ENCODE data around the gene MAP2K6.

DNA sequence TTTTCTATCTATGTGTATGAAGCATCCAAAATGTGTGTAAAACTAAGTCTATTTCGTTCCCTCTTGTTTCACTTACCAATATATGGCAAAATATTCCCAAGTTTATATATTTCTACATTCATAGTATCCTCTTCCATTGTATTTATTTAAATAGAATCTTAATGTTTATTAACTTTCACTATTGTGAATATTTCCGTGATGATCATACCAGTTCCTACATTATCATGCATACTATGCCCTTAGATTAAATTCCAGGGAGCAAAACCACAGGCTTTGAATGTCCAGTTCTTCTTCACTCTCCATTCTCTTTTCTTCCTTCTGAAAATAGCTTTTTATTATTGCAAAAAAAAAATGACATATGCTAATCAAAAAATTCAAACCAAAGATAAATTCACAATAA lies 4.0 kb downstream of the MAP2K6 start:
- TF ChIP-seq, protein P1, sequence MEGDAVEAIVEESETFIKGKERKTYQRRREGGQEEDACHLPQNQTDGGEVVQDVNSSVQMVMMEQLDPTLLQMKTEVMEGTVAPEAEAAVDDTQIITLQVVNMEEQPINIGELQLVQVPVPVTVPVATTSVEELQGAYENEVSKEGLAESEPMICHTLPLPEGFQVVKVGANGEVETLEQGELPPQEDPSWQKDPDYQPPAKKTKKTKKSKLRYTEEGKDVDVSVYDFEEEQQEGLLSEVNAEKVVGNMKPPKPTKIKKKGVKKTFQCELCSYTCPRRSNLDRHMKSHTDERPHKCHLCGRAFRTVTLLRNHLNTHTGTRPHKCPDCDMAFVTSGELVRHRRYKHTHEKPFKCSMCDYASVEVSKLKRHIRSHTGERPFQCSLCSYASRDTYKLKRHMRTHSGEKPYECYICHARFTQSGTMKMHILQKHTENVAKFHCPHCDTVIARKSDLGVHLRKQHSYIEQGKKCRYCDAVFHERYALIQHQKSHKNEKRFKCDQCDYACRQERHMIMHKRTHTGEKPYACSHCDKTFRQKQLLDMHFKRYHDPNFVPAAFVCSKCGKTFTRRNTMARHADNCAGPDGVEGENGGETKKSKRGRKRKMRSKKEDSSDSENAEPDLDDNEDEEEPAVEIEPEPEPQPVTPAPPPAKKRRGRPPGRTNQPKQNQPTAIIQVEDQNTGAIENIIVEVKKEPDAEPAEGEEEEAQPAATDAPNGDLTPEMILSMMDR (IDR thresholded peaks at IDR 0.05): no peak
- no peak for TF ChIP-seq EZH2phosphoT487 (IDR thresholded peaks at IDR 0.05)
